SW 1271 (cell line): ENCODE data around the gene TMEM205.

Experiments
- DNase-seq, 2 experiments: peaks; one replicate each; lab custom pipeline; 2025; lab: John Stamatoyannopoulos, UW

The TMEM205 gene

DNA sequence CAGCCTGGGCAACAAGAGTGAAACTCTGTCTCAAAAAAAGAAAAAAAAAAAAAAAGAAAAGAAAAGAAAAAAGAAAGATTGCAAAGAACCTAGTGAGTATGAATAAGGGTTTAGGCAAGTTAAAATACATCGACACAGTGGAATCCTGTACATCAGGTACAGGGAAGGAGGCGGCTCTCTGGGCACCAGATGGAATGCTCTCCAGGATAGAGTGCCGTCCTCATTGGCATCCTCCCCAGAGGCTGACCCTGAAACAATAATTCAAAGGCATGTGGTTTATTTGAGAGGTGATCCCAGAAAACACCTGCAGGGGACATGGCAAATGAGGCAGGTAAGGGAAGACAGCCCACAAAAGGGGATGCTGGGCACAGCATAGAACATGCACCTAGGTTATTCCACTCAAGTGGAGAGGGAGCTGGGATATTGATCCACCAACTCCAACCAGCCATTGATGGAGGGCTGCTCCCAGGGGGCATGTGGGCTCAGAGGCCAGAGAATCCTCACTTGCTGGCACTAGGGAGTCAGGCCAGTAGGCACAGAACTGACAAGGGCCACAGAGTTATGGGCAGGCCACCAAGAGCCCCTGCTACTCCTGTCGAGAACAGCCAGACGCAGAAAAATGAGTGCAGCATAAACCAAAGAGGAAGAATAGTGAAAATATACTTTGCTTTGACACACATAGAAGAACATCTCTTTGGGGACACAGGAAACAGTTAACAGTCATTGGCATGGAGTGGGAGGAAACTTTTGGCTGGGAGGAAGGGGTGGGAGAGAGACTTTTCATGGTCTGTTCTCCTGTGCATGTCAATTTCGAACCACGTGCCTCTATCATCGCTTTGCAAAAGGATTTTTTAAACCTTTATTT is 45.9 kb downstream of the TMEM205 start:
- no peak for DNase-seq

DNA sequence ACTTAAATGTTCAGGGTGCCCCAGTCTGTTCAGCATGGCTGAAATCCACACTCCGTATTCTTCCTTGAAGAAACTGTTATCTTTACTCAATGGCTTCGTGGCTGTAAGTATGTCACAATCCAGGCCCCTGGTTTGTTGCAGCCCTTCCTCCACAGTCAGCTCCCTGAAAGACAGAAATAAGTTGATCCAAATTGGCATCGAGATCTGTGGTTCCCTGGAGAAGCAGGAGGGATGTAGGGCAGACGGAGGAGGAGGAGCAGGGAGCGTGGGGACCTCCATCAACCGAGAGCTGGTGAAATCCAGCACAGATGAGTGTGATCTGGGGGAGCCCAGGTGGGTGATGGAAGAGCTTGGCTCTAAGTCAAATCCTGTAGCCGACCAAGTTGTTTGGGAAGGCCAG is 49.8 kb downstream of the TMEM205 start:
- DNase-seq = no peak

DNA sequence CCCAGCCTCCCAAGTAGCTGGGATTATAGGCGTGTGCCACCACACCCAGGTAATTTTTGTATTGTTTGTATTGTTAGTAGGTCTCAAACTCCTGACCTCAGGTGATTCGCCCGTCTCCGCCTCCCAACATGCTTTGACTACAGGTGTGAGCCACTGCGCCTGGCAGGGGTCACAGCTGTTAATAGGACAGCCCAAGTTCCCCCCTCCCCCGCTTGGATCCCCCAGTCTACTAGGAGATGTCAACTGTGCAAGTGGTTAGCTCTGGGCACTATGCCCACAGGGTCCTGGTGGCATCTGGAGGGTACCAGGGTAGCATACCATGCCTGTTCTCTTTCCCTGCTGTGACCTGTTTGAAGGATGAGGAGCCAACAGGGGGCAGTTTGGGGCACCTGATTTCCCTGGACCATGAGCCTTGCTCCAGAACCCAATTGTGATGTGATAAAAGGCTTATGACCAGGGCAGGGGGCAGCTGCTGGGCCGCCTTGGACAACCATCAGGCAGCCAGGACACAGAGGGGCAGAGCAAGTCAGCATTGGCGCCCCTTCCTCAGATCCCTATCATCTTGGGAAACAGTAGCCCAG is 50.3 kb downstream of the TMEM205 start, which contains the start of gene TSPAN16:
TSS of gene TSPAN16 (plus strand) at position 496 of the 581 bp plus-strand sequence. CDS start 138 bp downstream, outside the sequence.
- DNase-seq = no peak

DNA sequence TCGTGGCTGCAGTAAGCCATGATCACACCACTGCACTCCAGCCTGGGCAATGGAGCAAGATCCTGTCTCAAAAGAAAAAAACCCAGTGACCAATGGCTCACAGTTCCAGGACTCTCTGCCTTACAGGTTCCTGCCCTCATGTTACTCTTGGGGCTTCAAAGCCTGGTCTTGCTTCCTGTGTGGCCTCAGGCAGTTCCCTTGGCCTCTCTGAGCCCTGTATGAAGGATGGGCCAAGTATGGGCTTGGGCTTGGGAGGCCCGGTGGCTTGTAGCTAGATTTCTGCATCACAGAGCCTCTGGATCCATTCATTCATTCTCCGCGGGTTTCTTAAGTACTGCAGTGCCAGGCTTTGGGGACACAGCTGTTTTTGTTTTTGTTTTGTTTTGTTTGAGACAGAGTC is 50.9 kb downstream of the TMEM205 start:
- no peak for DNase-seq

DNA sequence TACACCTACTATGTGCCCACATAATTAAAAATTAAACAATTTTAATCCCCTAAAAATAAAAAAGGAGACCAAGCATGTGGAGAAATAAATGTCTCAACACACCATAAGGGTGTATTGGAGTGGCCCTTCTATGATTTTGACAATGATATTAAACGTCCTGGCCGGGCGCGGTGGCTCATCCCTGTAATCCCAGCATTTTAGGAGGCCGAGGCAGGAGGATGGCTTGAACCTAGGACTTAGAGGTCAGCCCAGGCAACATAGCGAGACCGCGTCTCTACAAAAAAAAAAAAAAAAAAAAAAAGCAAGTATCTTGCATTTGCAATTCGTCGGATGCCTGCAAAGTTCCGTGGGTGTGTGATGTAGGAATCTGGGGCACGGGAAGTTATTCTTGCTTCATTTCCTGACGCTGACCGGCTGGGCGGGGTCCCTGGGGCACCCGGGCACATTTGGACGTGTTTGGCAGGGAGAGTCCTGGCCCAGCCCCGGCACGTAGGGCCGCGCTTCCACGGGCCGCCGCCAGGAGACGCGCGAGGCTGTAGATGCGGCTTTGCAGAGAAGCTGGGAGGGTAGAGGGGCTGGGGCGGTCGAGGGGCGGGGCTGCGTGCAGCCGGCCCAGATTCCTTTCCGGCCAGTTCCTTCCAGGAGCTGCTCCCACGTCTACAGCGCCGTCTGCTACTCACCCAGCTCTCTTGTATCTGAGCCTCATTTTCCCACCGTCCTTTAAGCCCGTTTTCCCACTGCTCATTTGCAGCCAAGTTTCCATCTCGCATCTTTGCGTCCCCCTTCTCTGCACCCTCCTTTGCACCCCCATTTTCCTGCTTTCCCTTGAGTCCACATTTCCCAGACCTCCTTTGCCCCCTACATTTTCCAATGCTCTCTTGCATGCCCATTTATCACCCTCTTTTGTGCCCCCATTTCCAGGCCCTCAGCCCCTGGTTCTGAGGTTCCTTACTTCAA is 52.4 kb downstream of the TMEM205 start:
- peak; percentile 83 to 90 for DNase-seq
